Measurements from ENCODE around the gene ZNF518A.
"Not testable (repeated sequence)": the region's sequence is repeated elsewhere in the genome, so short reads cannot be mapped to it uniquely, and the experiment has no call there.

The ZNF518A gene

DNA sequence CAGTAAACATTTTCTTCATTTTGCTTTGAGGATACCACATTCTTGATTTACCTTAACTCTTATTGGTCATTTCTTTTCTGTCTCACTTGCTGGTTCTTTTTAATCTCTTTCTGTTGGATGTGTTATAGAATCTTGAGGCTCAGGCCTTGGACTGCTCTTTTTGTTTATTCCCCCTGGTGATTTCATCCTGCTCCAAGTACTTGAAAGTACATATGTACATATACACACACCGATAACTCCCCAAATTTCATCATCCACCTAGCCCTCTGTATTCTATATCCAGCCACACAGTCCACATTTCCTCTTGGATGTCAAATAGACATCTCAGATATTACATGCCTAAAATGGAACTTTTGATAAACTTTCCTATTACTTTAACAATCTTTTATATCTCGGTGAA, 7.5 kb downstream of the ZNF518A start:
- no peak for DNase-seq (ENCODE audit: low read depth in 2 of 2)

DNA sequence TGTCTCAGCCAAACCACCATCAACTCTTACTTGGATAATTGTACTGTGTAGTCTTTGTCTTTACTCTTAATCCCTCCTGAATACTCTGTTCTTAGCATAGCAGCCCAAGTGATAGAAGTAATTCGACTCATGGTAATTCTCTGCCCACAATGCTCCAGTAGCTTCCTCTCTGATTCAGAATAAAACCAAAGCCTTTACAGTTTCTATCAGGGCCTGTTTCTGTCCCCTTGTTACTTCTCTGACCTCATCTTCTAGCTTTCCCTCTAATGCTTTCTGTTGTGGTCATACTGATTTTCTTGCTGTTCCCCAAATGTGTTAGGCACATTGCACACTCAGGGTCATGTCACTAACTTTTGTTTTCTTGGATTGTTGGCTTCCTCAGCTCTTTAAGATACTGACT, 8.0 kb downstream of the ZNF518A start:
- DNase-seq (ENCODE audit: low read depth in 2 of 2), result no peak

- no peak for DNase-seq (ENCODE audit: low read depth in 2 of 2)
Measured at GRCh38 chr10:96152437-96152836, 22.3 kb downstream of the ZNF518A start.

DNA sequence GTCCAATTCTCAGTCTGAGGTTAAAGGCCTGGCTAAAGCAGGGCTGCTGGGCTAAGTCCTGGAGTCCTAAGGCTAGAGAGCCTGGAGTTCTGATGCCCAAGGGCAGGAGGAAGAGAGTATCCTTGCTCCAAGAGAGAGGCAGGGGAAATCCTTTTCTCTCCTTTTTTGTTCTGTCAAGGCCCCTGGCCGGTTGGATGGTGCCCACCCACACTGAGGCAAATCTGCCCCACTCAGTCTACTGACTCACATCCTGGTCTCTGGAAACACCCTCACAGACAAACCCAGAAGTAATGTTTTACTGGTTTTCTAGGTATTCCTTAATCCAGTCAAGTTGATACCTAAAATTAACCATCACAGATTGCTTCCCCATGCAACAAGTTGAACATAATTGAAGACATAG, 23.0 kb downstream of the ZNF518A start:
- peak in 1 of 2 donors; percentile 6 for DNase-seq (ENCODE audit: low read depth in 2 of 2)

DNA sequence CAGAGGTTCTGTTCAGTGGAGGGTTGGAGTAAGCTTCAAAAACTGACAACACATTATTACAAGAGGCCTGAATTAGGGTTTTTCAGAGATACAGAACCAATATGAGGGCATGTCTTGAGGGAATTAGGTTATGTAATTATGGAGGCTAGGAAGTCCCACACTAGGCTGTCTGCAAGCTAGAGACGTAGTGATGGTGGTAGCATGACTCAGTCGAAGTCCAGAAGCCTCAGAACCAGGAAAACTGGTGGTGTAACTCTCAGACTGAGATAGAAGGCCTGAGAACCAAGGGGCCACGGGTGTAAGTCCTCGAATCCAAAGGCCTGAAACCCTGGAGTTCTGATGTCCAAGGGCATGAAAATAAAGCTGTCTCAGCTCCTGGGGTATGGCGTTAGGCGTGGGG, 35.6 kb downstream of the ZNF518A start:
- no peak for DNase-seq (ENCODE audit: low read depth in 2 of 2)

DNA sequence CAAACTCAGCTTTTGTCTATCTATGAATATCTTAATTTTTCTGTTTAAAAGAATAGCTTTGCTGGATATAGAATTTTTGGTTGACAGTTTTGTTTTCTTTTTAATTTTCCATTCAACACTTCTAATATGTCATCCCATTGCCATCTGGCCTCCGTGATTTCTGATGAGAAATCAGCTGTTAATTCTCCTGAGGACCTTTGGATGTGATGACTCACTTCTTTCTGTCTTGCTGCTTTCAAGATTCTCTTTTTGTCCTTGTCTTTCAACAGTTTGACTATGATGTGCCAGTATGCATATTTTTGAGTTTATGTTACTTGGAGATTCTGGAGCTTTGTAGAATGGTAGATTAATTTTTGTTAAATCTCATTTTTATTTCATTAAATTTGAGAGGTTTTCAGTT, 38.4 kb downstream of the ZNF518A start:
- DNase-seq (ENCODE audit: low read depth in 2 of 2), result no peak

DNA sequence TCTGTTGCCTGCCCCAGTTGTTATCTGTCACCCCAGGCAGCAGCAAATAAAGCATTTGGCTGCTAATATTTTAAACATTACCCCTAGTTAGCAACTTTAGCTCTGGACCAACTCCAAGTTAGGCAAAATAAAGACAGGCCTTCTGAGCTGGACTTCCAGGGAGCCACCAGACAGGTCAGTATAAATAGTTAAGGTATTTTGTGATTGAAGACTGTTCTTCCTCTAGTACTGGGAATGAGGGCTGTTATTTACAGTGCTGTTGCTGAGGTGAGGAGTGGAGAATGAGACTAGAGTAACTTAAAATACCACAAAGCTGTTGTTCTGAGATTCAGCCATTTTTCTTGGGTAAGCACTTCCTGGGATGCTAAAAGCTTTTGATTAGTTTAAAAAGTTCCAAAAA, 40.1 kb downstream of the ZNF518A start:
- DNase-seq (ENCODE audit: low read depth in 2 of 2), result no peak

DNA sequence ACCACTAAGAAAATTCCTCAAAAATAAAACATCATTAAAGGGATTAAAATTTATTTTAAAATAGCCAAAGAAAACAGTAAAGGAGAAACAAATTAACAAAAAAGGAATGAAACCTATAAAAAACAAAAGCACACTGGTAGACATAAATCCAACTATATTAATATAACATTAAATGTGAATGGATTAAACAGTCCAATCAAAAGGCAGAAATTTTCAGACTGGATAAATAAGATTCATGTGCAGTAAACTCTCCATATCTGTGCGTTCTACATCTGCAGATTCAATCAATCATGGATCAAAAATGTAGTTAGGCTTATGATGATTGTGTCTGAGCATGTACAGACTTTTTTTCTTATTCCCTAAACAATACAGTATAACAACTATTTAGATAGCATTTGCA, 42.6 kb downstream of the ZNF518A start:
- no peak for DNase-seq (ENCODE audit: low read depth in 2 of 2)

DNA sequence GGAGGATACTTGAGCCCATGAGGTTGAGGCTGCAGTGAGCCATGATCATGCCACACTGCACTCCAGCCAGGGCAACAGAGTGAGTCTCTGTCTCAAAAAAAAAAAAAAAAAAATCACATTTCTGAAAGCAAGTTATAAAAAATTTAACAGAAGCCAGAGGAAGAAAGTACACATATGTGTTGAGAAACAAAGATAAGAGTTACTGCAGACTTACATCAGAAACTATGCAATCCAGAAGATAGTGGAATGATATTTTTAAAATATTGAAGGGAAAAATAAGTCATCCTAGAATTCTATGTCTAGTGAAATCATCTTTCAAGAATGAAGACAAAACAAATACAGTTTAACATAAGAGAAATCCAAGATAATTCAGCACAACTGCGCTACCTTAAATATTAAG, 46.9 kb downstream of the ZNF518A start:
- no peak for DNase-seq (ENCODE audit: low read depth in 2 of 2)

GRCh38 chr10:96188421-96188820, 58.3 kb downstream of the ZNF518A start:
- no peak for DNase-seq (ENCODE audit: low read depth in 2 of 2)

GRCh38 chr10:96188916-96189315, 58.8 kb downstream of the ZNF518A start:
- no peak for DNase-seq (ENCODE audit: low read depth in 2 of 2)

- DNase-seq (ENCODE audit: low read depth in 2 of 2), result not testable (repeated sequence)
Measured at GRCh38 chr10:96189505-96189904, 59.4 kb downstream of the ZNF518A start.

DNA sequence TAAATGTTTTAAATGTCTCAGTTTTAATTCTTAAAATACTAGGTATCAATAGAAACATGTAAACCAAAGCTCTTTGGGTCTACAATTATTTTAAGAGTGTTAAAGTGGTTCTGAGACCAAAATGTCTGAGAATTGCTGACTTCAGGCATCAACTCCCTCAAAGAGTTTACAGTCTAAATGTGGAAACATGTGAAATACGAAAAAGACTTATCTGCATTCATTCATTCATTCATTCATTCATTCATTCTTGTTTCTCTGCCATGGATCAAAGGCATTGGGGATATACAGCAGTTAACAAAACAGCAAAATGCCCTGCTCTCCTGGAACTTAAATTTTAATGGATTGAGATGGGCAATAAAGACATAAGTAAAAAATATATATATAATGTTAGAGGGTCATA, 71.4 kb downstream of the ZNF518A start:
- no peak for DNase-seq (ENCODE audit: low read depth in 2 of 2)

DNA sequence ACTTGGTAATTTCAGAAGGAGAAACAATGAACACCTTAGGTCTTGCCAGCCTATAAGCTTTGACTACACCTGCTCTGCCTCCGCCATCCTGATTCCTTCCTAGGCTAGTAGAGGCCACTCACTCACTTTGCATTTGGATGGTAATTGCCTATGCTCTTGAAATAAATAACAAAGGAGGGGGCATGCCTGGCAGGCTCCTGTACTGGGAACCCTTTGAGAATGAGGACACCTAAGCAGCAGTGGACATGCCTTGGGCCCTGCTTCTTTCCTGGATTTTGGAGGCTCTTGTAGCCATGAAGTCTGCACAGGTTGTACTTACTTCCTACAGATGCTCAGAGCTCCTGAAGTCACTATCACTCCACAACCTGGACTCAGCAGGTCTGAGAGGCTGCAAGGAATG, 75.5 kb downstream of the ZNF518A start:
- no peak for DNase-seq (ENCODE audit: low read depth in 2 of 2)

DNA sequence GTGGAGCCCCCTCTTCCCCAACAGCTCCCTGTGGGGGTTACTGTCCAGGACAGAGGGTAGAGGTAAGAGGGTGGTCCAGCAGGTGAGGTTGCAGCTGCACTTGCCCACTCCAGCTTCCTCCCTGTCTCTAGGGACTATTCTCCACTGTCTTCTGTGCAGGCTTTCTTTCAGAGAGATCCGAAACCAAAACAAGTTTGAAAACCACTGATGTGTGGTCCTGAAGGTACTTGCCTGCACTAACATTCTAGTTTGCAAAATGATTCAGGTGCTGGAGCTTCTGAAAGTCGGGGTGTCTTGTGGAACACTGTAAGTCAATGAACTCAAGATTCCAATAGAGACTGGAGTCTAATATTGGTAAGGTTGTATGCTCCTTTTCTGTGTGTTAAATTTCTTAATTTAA, 78.2 kb downstream of the ZNF518A start:
- DNase-seq (ENCODE audit: low read depth in 2 of 2), result no peak

GRCh38 chr10:96208946-96209345, 78.8 kb downstream of the ZNF518A start:
- DNase-seq (ENCODE audit: low read depth in 2 of 2), result no peak

- no peak for DNase-seq (ENCODE audit: low read depth in 2 of 2)
Measured at GRCh38 chr10:96211764-96212163, 81.7 kb downstream of the ZNF518A start.

DNA sequence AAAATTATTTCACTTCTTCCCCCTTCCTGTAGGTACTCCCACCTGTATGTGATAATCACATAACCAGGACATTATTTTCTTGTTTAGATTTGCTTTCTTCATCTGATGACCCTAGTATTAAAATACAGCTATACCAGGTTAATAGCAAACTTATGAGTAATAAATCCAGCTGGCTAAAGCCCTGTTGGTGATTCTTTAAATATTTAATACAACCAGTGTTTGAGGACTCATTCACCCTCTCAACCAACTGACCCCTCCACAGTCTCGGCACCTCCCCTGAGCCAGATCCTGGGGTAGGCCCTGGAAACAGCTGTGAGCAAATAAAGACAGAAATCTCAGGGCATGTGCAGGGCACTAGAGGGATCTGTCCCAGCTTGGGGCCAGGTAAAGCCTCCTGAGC, 82.8 kb downstream of the ZNF518A start:
- DNase-seq (ENCODE audit: low read depth in 2 of 2), result no peak
